ENCODE measurements around the gene MET. TPM values are rescaled to one million over a fixed set of nuclear protein-coding genes. Genes with fewer than 3 reads are reported as not detected.

Gene MET
- total RNA-seq, 1 donor from 2014 or later: 46.0 TPM

GRCh38 chr7:116797612-116798011 is 125.6 kb downstream of the MET start:
- no peaks in the 10 kb centered on the region for H3K9me3 Mint-ChIP-seq (ENCODE audit: low read depth)
- no peak overlapping the region for H3K27ac Mint-ChIP-seq
- H3K36me3 Mint-ChIP-seq (ENCODE audit: insufficient read depth): peaks cover 13% of the 10 kb centered on the region
- DNase-seq (ENCODE audit: low spot score, unreplicated experiment): no peak
- no peaks in the 10 kb centered on the region for H3K27me3 Mint-ChIP-seq
- peaks cover 11% of the 10 kb centered on the region for H3K4me1 Mint-ChIP-seq (ENCODE audit: low read depth)
- no peak overlapping the region for H3K4me3 Mint-ChIP-seq (ENCODE audit: low read depth)
- TF ChIP-seq, protein P1, sequence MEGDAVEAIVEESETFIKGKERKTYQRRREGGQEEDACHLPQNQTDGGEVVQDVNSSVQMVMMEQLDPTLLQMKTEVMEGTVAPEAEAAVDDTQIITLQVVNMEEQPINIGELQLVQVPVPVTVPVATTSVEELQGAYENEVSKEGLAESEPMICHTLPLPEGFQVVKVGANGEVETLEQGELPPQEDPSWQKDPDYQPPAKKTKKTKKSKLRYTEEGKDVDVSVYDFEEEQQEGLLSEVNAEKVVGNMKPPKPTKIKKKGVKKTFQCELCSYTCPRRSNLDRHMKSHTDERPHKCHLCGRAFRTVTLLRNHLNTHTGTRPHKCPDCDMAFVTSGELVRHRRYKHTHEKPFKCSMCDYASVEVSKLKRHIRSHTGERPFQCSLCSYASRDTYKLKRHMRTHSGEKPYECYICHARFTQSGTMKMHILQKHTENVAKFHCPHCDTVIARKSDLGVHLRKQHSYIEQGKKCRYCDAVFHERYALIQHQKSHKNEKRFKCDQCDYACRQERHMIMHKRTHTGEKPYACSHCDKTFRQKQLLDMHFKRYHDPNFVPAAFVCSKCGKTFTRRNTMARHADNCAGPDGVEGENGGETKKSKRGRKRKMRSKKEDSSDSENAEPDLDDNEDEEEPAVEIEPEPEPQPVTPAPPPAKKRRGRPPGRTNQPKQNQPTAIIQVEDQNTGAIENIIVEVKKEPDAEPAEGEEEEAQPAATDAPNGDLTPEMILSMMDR (IDR thresholded peaks at IDR 0.05; ENCODE audit: unreplicated experiment): no peak

- no peaks in the 10 kb centered on the region for H3K27me3 Mint-ChIP-seq
- H3K4me1 Mint-ChIP-seq (ENCODE audit: low read depth): peaks cover 15% of the 10 kb centered on the region
- H3K36me3 Mint-ChIP-seq (ENCODE audit: insufficient read depth): peaks cover 12% of the 10 kb centered on the region
- H3K9me3 Mint-ChIP-seq (ENCODE audit: low read depth): no peaks in the 10 kb centered on the region
- no peak overlapping the region for H3K27ac Mint-ChIP-seq
- TF ChIP-seq, protein P1 (IDR thresholded peaks at IDR 0.05; ENCODE audit: unreplicated experiment): no peak
- H3K4me3 Mint-ChIP-seq (ENCODE audit: low read depth): no peak overlapping the region
- DNase-seq (ENCODE audit: low spot score, unreplicated experiment): no peak
Observed at GRCh38 chr7:116798232-116798631, 126.2 kb downstream of the MET start.

DNA sequence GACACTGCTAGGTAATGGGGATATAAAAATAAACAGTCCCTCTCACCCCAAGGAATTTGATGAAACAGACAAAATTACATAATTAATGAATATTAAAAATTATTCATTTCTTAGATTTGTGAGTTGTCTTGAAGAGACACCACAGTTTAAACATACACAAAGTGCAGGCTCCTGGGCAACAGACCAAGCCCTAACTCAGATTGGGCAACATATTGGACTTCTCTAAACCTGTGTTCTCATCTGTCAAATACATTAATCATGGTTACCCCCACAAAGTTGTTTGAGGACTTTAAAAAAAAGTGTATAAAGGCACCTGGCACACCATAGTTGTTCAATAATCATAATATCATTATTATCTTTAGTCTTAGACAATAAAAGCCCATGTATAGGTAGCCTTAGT is 127.9 kb downstream of the MET start:
- Mint-ChIP-seq H3K4me3 (ENCODE audit: low read depth) (no peak overlapping the region), H3K4me1 (ENCODE audit: low read depth) (peaks cover 17% of the 10 kb centered on the region), H3K9me3 (ENCODE audit: low read depth) (no peaks in the 10 kb centered on the region), H3K36me3 (ENCODE audit: insufficient read depth) (peaks cover 10% of the 10 kb centered on the region), H3K27me3 (no peaks in the 10 kb centered on the region), H3K27ac (no peak overlapping the region)
- TF ChIP-seq, protein P1 (IDR thresholded peaks at IDR 0.05; ENCODE audit: unreplicated experiment): no peak
- no peak for DNase-seq (ENCODE audit: low spot score, unreplicated experiment)

DNA sequence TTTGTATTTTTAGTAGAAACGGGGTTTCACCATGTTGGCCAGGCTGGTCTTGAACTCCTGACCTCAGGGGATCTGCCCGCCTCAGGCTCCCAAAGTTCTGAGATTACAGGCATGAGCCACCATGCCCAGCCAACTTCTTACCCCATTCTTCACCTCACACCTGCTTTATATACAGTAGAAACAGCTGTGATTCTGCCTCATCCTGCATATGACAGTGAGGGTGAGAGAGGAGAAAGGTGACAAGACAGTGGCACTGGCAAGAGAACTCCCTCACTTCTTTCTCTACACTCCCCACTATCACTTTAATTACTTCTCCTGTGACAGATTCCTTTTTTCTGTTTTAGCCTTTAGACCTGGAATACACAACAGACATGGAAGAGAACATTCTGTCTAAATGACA is 128.6 kb downstream of the MET start:
- Mint-ChIP-seq H3K4me3 (ENCODE audit: low read depth) (no peak overlapping the region), H3K27me3 (no peaks in the 10 kb centered on the region), H3K36me3 (ENCODE audit: insufficient read depth) (peaks cover 9% of the 10 kb centered on the region), H3K4me1 (ENCODE audit: low read depth) (peaks cover 18% of the 10 kb centered on the region), H3K9me3 (ENCODE audit: low read depth) (no peaks in the 10 kb centered on the region), H3K27ac (peak overlapping the region; percentile 56)
- TF ChIP-seq, protein P1 (IDR thresholded peaks at IDR 0.05; ENCODE audit: unreplicated experiment): no peak
- no peak for DNase-seq (ENCODE audit: low spot score, unreplicated experiment)

- Mint-ChIP-seq H3K4me1 (ENCODE audit: low read depth) (peaks cover 22% of the 10 kb centered on the region), H3K36me3 (ENCODE audit: insufficient read depth) (peaks cover 5% of the 10 kb centered on the region), H3K4me3 (ENCODE audit: low read depth) (no peak overlapping the region), H3K27me3 (no peaks in the 10 kb centered on the region), H3K27ac (peak overlapping the region; percentile 12), H3K9me3 (ENCODE audit: low read depth) (no peaks in the 10 kb centered on the region)
- TF ChIP-seq, protein P1 (IDR thresholded peaks at IDR 0.05; ENCODE audit: unreplicated experiment): no peak
- no peak for DNase-seq (ENCODE audit: low spot score, unreplicated experiment)
Observed at GRCh38 chr7:116801092-116801710, 129.2 kb downstream of the MET start.
